ENCODE data around the gene ZNF618.

DNA sequence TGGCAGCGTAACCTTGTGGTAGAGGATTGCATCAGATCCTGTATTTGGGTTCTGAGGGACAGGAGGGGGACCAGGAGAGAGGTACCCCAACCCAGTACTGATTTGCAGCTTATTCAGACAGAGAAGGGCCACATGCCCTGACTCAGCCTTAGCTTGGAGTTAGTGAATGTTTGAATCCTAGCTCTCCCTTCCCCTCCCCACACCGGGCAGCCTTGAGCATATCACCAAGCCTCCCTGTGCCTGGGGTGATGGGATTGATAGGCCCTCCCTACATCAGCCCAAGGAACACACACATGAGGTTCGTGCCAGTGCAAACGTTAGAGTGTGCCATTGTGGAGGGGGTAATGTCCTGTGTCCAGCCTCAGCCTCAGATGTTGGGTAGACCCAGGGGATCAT lies 130.0 kb downstream of the ZNF618 start:
- TF ChIP-seq, protein P1, sequence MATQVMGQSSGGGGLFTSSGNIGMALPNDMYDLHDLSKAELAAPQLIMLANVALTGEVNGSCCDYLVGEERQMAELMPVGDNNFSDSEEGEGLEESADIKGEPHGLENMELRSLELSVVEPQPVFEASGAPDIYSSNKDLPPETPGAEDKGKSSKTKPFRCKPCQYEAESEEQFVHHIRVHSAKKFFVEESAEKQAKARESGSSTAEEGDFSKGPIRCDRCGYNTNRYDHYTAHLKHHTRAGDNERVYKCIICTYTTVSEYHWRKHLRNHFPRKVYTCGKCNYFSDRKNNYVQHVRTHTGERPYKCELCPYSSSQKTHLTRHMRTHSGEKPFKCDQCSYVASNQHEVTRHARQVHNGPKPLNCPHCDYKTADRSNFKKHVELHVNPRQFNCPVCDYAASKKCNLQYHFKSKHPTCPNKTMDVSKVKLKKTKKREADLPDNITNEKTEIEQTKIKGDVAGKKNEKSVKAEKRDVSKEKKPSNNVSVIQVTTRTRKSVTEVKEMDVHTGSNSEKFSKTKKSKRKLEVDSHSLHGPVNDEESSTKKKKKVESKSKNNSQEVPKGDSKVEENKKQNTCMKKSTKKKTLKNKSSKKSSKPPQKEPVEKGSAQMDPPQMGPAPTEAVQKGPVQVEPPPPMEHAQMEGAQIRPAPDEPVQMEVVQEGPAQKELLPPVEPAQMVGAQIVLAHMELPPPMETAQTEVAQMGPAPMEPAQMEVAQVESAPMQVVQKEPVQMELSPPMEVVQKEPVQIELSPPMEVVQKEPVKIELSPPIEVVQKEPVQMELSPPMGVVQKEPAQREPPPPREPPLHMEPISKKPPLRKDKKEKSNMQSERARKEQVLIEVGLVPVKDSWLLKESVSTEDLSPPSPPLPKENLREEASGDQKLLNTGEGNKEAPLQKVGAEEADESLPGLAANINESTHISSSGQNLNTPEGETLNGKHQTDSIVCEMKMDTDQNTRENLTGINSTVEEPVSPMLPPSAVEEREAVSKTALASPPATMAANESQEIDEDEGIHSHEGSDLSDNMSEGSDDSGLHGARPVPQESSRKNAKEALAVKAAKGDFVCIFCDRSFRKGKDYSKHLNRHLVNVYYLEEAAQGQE (IDR thresholded peaks at IDR 0.05; ENCODE audit: unreplicated experiment), result no peak
- TF ChIP-seq, protein P2, sequence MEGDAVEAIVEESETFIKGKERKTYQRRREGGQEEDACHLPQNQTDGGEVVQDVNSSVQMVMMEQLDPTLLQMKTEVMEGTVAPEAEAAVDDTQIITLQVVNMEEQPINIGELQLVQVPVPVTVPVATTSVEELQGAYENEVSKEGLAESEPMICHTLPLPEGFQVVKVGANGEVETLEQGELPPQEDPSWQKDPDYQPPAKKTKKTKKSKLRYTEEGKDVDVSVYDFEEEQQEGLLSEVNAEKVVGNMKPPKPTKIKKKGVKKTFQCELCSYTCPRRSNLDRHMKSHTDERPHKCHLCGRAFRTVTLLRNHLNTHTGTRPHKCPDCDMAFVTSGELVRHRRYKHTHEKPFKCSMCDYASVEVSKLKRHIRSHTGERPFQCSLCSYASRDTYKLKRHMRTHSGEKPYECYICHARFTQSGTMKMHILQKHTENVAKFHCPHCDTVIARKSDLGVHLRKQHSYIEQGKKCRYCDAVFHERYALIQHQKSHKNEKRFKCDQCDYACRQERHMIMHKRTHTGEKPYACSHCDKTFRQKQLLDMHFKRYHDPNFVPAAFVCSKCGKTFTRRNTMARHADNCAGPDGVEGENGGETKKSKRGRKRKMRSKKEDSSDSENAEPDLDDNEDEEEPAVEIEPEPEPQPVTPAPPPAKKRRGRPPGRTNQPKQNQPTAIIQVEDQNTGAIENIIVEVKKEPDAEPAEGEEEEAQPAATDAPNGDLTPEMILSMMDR (conservative IDR thresholded peaks at IDR 0.05; ENCODE audit: low read depth in 2 of 2), result no peak
- TF ChIP-seq POLR2AphosphoS5 (IDR thresholded peaks at IDR 0.05; ENCODE audit: low read depth) (no peak), EZH2 (IDR thresholded peaks at IDR 0.05; ENCODE audit: low read depth, unreplicated experiment) (no peak), ZNF331 (CRISPR knock-in tag; IDR thresholded peaks at IDR 0.05; ENCODE audit: low read depth) (no peak), JUNB (IDR thresholded peaks at IDR 0.05; ENCODE audit: unreplicated experiment) (no peak), EZH2phosphoT487 (IDR thresholded peaks at IDR 0.05; ENCODE audit: unreplicated experiment) (no peak), STAT1 (IDR thresholded peaks at IDR 0.05; ENCODE audit: unreplicated experiment) (no peak), CREB1 (CRISPR knock-in tag; IDR thresholded peaks at IDR 0.05; ENCODE audit: low read depth) (no peak), ZNF114 (CRISPR knock-in tag; IDR thresholded peaks at IDR 0.05) (no peak), NANOG (IDR thresholded peaks at IDR 0.05; ENCODE audit: borderline replicate concordance) (no peak)
- TF ChIP-seq, protein P3, sequence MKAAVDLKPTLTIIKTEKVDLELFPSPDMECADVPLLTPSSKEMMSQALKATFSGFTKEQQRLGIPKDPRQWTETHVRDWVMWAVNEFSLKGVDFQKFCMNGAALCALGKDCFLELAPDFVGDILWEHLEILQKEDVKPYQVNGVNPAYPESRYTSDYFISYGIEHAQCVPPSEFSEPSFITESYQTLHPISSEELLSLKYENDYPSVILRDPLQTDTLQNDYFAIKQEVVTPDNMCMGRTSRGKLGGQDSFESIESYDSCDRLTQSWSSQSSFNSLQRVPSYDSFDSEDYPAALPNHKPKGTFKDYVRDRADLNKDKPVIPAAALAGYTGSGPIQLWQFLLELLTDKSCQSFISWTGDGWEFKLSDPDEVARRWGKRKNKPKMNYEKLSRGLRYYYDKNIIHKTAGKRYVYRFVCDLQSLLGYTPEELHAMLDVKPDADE (IDR thresholded peaks at IDR 0.05), result no peak
- TF ChIP-seq, protein P4, sequence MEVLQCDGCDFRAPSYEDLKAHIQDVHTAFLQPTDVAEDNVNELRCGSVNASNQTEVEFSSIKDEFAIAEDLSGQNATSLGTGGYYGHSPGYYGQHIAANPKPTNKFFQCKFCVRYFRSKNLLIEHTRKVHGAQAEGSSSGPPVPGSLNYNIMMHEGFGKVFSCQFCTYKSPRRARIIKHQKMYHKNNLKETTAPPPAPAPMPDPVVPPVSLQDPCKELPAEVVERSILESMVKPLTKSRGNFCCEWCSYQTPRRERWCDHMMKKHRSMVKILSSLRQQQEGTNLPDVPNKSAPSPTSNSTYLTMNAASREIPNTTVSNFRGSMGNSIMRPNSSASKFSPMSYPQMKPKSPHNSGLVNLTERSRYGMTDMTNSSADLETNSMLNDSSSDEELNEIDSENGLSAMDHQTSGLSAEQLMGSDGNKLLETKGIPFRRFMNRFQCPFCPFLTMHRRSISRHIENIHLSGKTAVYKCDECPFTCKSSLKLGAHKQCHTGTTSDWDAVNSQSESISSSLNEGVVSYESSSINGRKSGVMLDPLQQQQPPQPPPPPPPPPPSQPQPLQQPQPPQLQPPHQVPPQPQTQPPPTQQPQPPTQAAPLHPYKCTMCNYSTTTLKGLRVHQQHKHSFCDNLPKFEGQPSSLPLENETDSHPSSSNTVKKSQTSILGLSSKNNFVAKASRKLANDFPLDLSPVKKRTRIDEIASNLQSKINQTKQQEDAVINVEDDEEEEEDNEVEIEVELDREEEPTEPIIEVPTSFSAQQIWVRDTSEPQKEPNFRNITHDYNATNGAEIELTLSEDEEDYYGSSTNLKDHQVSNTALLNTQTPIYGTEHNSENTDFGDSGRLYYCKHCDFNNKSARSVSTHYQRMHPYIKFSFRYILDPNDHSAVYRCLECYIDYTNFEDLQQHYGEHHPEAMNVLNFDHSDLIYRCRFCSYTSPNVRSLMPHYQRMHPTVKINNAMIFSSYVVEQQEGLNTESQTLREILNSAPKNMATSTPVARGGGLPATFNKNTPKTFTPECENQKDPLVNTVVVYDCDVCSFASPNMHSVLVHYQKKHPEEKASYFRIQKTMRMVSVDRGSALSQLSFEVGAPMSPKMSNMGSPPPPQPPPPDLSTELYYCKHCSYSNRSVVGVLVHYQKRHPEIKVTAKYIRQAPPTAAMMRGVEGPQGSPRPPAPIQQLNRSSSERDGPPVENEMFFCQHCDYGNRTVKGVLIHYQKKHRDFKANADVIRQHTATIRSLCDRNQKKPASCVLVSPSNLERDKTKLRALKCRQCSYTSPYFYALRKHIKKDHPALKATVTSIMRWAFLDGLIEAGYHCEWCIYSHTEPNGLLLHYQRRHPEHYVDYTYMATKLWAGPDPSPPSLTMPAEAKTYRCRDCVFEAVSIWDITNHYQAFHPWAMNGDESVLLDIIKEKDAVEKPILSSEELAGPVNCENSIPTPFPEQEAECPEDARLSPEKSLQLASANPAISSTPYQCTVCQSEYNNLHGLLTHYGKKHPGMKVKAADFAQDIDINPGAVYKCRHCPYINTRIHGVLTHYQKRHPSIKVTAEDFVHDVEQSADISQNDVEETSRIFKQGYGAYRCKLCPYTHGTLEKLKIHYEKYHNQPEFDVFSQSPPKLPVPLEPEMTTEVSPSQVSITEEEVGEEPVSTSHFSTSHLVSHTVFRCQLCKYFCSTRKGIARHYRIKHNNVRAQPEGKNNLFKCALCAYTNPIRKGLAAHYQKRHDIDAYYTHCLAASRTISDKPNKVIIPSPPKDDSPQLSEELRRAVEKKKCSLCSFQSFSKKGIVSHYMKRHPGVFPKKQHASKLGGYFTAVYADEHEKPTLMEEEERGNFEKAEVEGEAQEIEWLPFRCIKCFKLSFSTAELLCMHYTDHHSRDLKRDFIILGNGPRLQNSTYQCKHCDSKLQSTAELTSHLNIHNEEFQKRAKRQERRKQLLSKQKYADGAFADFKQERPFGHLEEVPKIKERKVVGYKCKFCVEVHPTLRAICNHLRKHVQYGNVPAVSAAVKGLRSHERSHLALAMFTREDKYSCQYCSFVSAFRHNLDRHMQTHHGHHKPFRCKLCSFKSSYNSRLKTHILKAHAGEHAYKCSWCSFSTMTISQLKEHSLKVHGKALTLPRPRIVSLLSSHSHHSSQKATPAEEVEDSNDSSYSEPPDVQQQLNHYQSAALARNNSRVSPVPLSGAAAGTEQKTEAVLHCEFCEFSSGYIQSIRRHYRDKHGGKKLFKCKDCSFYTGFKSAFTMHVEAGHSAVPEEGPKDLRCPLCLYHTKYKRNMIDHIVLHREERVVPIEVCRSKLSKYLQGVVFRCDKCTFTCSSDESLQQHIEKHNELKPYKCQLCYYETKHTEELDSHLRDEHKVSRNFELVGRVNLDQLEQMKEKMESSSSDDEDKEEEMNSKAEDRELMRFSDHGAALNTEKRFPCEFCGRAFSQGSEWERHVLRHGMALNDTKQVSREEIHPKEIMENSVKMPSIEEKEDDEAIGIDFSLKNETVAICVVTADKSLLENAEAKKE (CRISPR knock-in tag; IDR thresholded peaks at IDR 0.05), result no peak
